ENCODE results near the gene TRAF2. TPM values are rescaled to one million over a fixed set of nuclear protein-coding genes. Genes with fewer than 3 reads are reported as not detected.

TRAF2 gene
- total and polyA plus RNA-seq, 2 donors (not counting 3 experiments of a cell fraction or from before 2014, with no cell fraction given) = 10.9 to 23.1 TPM

DNA sequence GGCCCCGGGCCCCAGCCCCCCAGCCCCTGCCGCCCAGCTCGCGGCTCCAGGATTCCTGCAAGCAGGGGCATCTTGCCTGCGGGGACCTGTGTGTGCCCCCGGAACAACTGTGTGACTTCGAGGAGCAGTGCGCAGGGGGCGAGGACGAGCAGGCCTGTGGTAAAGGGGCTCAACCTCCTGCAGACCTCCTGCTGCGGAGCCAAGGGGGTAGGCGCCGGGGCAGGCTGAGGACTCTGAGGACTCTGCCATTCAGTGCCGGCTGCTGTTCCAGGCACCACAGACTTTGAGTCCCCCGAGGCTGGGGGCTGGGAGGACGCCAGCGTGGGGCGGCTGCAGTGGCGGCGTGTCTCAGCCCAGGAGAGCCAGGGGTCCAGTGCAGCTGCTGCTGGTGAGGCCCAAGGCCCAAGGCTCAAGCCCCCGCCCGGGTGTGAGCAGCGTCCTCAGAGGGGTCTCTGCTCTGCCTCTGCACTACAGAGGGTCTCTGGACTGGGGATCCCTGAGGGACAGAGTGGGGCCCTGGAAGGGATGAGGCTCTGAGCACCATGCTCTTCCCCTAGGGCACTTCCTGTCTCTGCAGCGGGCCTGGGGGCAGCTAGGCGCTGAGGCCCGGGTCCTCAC is 30.7 kb upstream of the TRAF2 start:
- Histone ChIP-seq H3K27ac (ENCODE audit: insufficient read depth, low read depth, low read length) (no peak overlapping the region), H3K4me2 (ENCODE audit: insufficient read depth, low read length) (no peak overlapping the region), H3K9me3 (replicated peaks; ENCODE audit: control insufficient read depth, insufficient read depth, low read length) (no peaks in the 10 kb centered on the region), H3K9ac (replicated peaks; ENCODE audit: extremely low read depth, insufficient read depth, low read length) (no peak overlapping the region), H2AFZ (ENCODE audit: low read depth, low read length) (no peak overlapping the region), H3K4me3 (replicated peaks in 1 of 3; ENCODE audit: insufficient read depth in 1 of 3, low read depth in 1 of 3, low read length in 3 of 3) (no peak overlapping the region), H3K27me3 (ENCODE audit: control insufficient read depth in 2 of 2, insufficient read depth in 2 of 2, low read length in 2 of 2) (no peaks in the 10 kb centered on the region), H3K9me1 (replicated peaks; ENCODE audit: control insufficient read depth, extremely low read depth, insufficient read depth, low read length) (no peaks in the 10 kb centered on the region), H4K20me1 (replicated peaks; ENCODE audit: control insufficient read depth, extremely low read depth, insufficient read depth, low read length) (no peaks in the 10 kb centered on the region), H3K79me2 (ENCODE audit: control insufficient read depth, insufficient read depth, low read length) (no peaks in the 10 kb centered on the region), H3K4me1 (ENCODE audit: control insufficient read depth, extremely low read depth, insufficient read depth, low read length) (no peaks in the 10 kb centered on the region), H3K36me3 (ENCODE audit: control insufficient read depth in 2 of 2, extremely low read depth in 1 of 2, insufficient read depth in 2 of 2, low read length in 2 of 2) (no peaks in the 10 kb centered on the region)
- intact Hi-C loops (cut with micrococcal nuclease) (no loop called here), dilution Hi-C loops (cut with MboI; ENCODE audit: extremely low pct_ligation_motif_present, low sequenced_read_pairs) (no loop called here)
- ChIA-PET CTCF (interaction anchor here (1.1 kb wide), 1 partner anchor 13 kb away, joined by 3 read pairs; the partner anchor contains the start of gene AJM1), POLR2A (no interaction called here)
- BruUV-seq (replicated peaks) = no TSS peak
- TF ChIP-seq FOS (IDR thresholded peaks at IDR 0.05; ENCODE audit: borderline replicate concordance, insufficient read depth, low read length) (no peak), MYC (IDR thresholded peaks at IDR 0.05; ENCODE audit: low read depth, low read length) (no peak), JUN (IDR thresholded peaks at IDR 0.05; ENCODE audit: borderline replicate concordance, insufficient read depth, insufficient read length, low read depth) (no peak), EZH2 (IDR thresholded peaks at IDR 0.05; ENCODE audit: borderline replicate concordance, low read depth, low read length, severe bottlenecking) (no peak), POLR2AphosphoS5 (IDR thresholded peaks at IDR 0.05; ENCODE audit: insufficient read depth, low read depth, low read length) (no peak)
- TF ChIP-seq, protein P1, sequence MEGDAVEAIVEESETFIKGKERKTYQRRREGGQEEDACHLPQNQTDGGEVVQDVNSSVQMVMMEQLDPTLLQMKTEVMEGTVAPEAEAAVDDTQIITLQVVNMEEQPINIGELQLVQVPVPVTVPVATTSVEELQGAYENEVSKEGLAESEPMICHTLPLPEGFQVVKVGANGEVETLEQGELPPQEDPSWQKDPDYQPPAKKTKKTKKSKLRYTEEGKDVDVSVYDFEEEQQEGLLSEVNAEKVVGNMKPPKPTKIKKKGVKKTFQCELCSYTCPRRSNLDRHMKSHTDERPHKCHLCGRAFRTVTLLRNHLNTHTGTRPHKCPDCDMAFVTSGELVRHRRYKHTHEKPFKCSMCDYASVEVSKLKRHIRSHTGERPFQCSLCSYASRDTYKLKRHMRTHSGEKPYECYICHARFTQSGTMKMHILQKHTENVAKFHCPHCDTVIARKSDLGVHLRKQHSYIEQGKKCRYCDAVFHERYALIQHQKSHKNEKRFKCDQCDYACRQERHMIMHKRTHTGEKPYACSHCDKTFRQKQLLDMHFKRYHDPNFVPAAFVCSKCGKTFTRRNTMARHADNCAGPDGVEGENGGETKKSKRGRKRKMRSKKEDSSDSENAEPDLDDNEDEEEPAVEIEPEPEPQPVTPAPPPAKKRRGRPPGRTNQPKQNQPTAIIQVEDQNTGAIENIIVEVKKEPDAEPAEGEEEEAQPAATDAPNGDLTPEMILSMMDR (IDR thresholded peaks at IDR 0.05; ENCODE audit: extremely low read depth in 1 of 2, insufficient read depth in 1 of 2, low read depth in 1 of 2, low read length in 2 of 2) = no peak
- FAIRE-seq (no peak), DNase-seq (ENCODE audit: low read depth, low spot score) (no peak)
